Caco-2 (cell line): Measurements from ENCODE around the gene RHBDF1. TPM values are rescaled to one million over a fixed set of nuclear protein-coding genes. Genes with fewer than 3 reads are reported as not detected.
A peak's percentile ranks its signal among the peaks of the same experiment; 100 is the strongest.

Source experiments
- BruUV-seq: library from RNA; stranded (reverse); fragments of 400-500 nt; replicated peaks from 2 replicates; lab custom pipeline; 2021; lab: Mats Ljungman, UMichigan
- CTCF ChIA-PET: fragments of 300-600 bp; sonication (Branson Sonifier 250); formaldehyde crosslinking; loops from one replicate; lab custom pipeline; 2022; ENCODE audit warnings: antibody characterized with exemption; lab: Charles Lee
- POLR2A ChIA-PET: fragments of 300-600 bp; sonication (Branson Sonifier 250); formaldehyde crosslinking; loops from one replicate; lab custom pipeline; 2022; ENCODE audit warnings: antibody characterized with exemption; lab: Charles Lee
- DNase-seq, 2 experiments: peaks; one replicate each; pipeline versions ENCODE4 v3.0.0 to v3.0.0-alpha.2; 2020 to 2022
- H3K27me3 ChIP-seq: replicated peaks from 2 replicates; pipeline ENCODE4 v1.6.0; 2011; ENCODE audit warnings: low read length; ENCODE audit not compliant: control insufficient read depth, insufficient read depth
- H3K36me3 ChIP-seq: 2 replicates; pipeline ENCODE4 v1.5.1; 2011; ENCODE audit warnings: low read length; ENCODE audit not compliant: control insufficient read depth, insufficient read depth
- H3K4me1 ChIP-seq: fragments of 250-450 bp; sonication (Bioruptor Pico); 2 replicates; pipeline ENCODE4 v1.5.1; 2020; ENCODE audit warnings: mild to moderate bottlenecking
- H3K4me3 ChIP-seq: 2 replicates; pipeline ENCODE4 v1.5.1; 2011; ENCODE audit warnings: low read depth, mild to moderate bottlenecking, control low read depth, low read length
- H3K9me3 ChIP-seq: fragments of 250-450 bp; sonication (Bioruptor Pico); 2 replicates; pipeline ENCODE4 v1.5.1; 2020; ENCODE audit warnings: mild to moderate bottlenecking, moderate library complexity
- H3K27ac Mint-ChIP-seq: one replicate; pipeline ENCODE4 v1.8.0; 2022; ENCODE audit warnings: mixed read lengths; ENCODE audit not compliant: unreplicated experiment
- H3K27me3 Mint-ChIP-seq: one replicate; pipeline ENCODE4 v1.8.0; 2022; ENCODE audit warnings: mixed read lengths; ENCODE audit not compliant: insufficient read depth, unreplicated experiment
- H3K36me3 Mint-ChIP-seq: one replicate; pipeline ENCODE4 v1.8.0; 2022; ENCODE audit warnings: mild to moderate bottlenecking, mixed read lengths; ENCODE audit not compliant: insufficient read depth, unreplicated experiment
- H3K4me1 Mint-ChIP-seq: one replicate; pipeline ENCODE4 v1.8.0; 2022; ENCODE audit warnings: low read depth, mixed read lengths; ENCODE audit not compliant: unreplicated experiment
- H3K4me3 Mint-ChIP-seq: one replicate; pipeline ENCODE4 v1.8.0; 2022; ENCODE audit warnings: mild to moderate bottlenecking, moderate library complexity, mixed read lengths; ENCODE audit not compliant: unreplicated experiment
- H3K9me3 Mint-ChIP-seq: one replicate; pipeline ENCODE4 v1.8.0; 2022; ENCODE audit warnings: mixed read lengths; ENCODE audit not compliant: unreplicated experiment
- intact Hi-C: fragments of 100-400 bp; cut with micrococcal nuclease; formaldehyde crosslinking; loops from one replicate; pipeline ENCODE4 v1.10.0; 2022; ENCODE audit not compliant: unreplicated experiment
- total RNA-seq: library from RNA; stranded (reverse); gene quantifications from 2 replicates; pipeline ENCODE4 v1.2.3, GENCODE V29; 2022
- TF ChIP-seq, protein P1 (sequence below), 2 experiments: fragments of 200-600 bp in 1 of 2; IDR thresholded peaks; 1 replicate in 1 of 2; 2 replicates in 1 of 2; pipeline versions ENCODE4 v1.5.1 to v1.8.0; 2011 to 2022; ENCODE audit warnings: antibody characterized with exemption in 1 of 2, control low read depth in 1 of 2, inconsistent platforms in 1 of 2, low read depth in 1 of 2, low read length in 1 of 2, mild to moderate bottlenecking in 1 of 2, moderate library complexity in 1 of 2; ENCODE audit not compliant: insufficient read depth in 1 of 2, severe bottlenecking in 1 of 2, unreplicated experiment in 1 of 2

Gene RHBDF1
- total RNA-seq, 1 experiment from 2014 or later, result 62.3 TPM

DNA sequence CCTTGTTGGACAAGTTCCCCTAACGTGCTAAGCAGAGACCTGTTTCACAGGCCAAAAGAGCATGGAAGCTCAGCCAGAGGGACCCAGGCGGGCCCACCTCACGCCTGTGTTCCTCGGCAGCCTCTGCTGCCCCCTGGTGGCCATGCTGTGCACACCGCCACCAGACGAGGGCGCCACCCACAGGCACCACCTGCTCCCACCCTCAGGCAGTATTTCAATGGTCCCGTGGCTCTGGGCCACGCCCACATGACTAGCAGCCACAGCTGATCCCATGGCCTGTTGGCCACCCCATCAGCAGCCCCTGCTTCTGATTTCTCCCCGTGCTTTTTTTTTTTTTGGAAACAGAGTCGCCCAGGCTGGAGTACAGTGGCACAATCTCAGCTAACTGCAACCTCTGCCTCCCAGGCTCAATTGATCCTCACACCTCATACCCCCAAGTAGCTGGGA lies 24.5 kb upstream of the RHBDF1 start:
- Histone ChIP-seq H3K4me1 (no peaks in the 10 kb centered on the region), H3K9me3 (no peaks in the 10 kb centered on the region), H3K36me3 (no peaks in the 10 kb centered on the region; the same call in 1 of the 2 replicates), H3K4me3 (no peak overlapping the region), H3K27me3 (no peaks in the 10 kb centered on the region)
- Mint-ChIP-seq H3K4me1 (no peaks in the 10 kb centered on the region), H3K36me3 (peaks cover 29% of the 10 kb centered on the region), H3K27me3 (no peaks in the 10 kb centered on the region), H3K27ac (no peak overlapping the region), H3K9me3 (no peaks in the 10 kb centered on the region), H3K4me3 (no peak overlapping the region)
- no TSS peak for BruUV-seq
- DNase-seq, result peak; percentile 81 to 91
- TF ChIP-seq, protein P1, sequence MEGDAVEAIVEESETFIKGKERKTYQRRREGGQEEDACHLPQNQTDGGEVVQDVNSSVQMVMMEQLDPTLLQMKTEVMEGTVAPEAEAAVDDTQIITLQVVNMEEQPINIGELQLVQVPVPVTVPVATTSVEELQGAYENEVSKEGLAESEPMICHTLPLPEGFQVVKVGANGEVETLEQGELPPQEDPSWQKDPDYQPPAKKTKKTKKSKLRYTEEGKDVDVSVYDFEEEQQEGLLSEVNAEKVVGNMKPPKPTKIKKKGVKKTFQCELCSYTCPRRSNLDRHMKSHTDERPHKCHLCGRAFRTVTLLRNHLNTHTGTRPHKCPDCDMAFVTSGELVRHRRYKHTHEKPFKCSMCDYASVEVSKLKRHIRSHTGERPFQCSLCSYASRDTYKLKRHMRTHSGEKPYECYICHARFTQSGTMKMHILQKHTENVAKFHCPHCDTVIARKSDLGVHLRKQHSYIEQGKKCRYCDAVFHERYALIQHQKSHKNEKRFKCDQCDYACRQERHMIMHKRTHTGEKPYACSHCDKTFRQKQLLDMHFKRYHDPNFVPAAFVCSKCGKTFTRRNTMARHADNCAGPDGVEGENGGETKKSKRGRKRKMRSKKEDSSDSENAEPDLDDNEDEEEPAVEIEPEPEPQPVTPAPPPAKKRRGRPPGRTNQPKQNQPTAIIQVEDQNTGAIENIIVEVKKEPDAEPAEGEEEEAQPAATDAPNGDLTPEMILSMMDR (IDR thresholded peaks at IDR 0.05; ENCODE audit: insufficient read depth in 1 of 2, low read depth in 1 of 2, low read length in 1 of 2, severe bottlenecking in 1 of 2, unreplicated experiment in 1 of 2), result peak; percentile 94 to 100
- intact Hi-C loops, result loop anchor here (1.0 kb wide), 1 partner anchor 32 kb away; no protein-coding TSS in a partner anchor
- CTCF ChIA-PET, result interaction anchor here (0.6 to 3.0 kb wide), 12 partner anchors 10 to 256 kb away, joined by 3 to 37 read pairs (median 5); partner anchors contain the start of genes AXIN1, POLR3K, RHBDF1 and SNRNP25
- POLR2A ChIA-PET, result interaction anchor here (0.8 kb wide), 1 partner anchor 25 kb away, joined by 5 read pairs; the partner anchor contains the start of gene RHBDF1

DNA sequence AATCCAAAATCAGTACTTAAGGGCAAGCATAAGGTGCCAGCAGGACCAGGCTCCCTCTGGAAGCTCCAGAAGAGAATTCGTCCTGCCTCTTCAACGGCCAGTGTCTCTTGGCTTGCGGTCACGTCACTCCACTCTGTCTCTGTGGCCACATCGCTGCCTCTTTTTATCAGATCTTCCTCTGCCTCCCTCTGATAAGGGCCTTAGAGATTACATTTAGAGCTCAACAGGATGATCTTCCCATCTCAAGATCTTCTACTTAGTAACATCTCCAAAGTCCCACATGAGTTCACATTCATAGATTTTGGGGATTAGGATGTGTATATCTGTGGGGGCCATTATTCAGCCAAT lies 22.5 kb upstream of the RHBDF1 start:
- Histone ChIP-seq H3K4me1 (no peaks in the 10 kb centered on the region), H3K4me3 (no peak overlapping the region), H3K27me3 (no peaks in the 10 kb centered on the region), H3K9me3 (no peaks in the 10 kb centered on the region), H3K36me3 (no peaks in the 10 kb centered on the region; the same call in 1 of the 2 replicates)
- TF ChIP-seq, protein P1 (IDR thresholded peaks at IDR 0.05; ENCODE audit: insufficient read depth in 1 of 2, low read depth in 1 of 2, low read length in 1 of 2, severe bottlenecking in 1 of 2, unreplicated experiment in 1 of 2), result no peak
- H3K9me3 Mint-ChIP-seq, result no peaks in the 10 kb centered on the region
- no peaks in the 10 kb centered on the region for H3K27me3 Mint-ChIP-seq
- DNase-seq, result no peak
- ChIA-PET CTCF (no interaction called here), POLR2A (no interaction called here)
- peaks cover 22% of the 10 kb centered on the region for H3K36me3 Mint-ChIP-seq
- H3K4me1 Mint-ChIP-seq, result no peaks in the 10 kb centered on the region
- no TSS peak for BruUV-seq
- no peak overlapping the region for H3K27ac Mint-ChIP-seq
- no peak overlapping the region for H3K4me3 Mint-ChIP-seq
- intact Hi-C loops, result no loop called here

DNA sequence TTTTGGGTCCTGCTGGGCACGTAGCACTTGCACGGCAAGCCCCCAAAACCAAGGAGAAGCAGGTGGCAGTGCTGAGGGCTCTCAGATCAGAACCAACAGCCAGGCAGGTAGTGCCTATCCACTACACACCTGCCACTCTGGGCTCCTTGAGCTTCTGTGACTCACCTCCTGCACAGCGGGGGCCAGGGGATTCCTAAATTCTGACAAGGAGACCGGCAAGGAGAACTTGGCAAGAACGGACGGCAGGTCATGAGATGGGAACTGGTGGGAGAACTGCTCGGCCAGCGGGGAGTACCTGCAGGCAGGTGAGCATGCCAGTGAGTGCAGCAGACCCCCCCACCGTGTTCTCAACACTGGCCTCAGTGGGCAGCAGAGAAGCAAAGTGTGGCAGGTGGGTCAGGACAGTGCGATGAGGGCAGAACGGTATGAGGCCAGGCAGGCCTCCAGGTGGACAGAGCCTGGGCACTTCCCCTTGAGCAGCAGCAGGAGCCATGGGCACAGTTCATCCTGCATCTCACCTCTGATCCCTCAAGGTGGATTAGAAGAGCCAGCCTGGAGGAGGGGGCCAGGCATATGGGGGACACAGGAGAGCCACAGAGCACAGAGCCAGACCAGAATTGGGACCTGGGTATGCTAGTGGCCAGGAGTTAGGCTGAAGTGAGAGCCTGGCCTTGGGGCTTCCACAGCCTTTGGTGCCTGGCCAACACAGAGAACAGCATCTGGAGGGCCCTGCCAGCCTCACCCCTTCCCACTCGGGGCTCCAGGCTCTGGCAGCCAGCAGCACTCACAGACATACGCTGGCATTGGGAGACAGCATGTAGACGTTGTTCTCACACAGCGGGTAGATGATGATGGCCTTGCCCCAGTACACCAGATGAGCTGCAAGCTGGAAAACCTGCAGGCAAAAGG lies 20.3 kb upstream of the RHBDF1 start:
- Histone ChIP-seq H3K4me1 (no peaks in the 10 kb centered on the region), H3K4me3 (no peak overlapping the region), H3K36me3 (no peaks in the 10 kb centered on the region; the same call in none of the 2 replicates), H3K9me3 (no peaks in the 10 kb centered on the region), H3K27me3 (no peaks in the 10 kb centered on the region)
- POLR2A ChIA-PET, result no interaction called here
- intact Hi-C loops, result no loop called here
- no peaks in the 10 kb centered on the region for H3K27me3 Mint-ChIP-seq
- TF ChIP-seq, protein P1 (IDR thresholded peaks at IDR 0.05; ENCODE audit: insufficient read depth in 1 of 2, low read depth in 1 of 2, low read length in 1 of 2, severe bottlenecking in 1 of 2, unreplicated experiment in 1 of 2), result no peak
- H3K4me3 Mint-ChIP-seq, result no peak overlapping the region
- H3K9me3 Mint-ChIP-seq, result no peaks in the 10 kb centered on the region
- no peak for DNase-seq
- peaks cover 28% of the 10 kb centered on the region for H3K36me3 Mint-ChIP-seq
- no peak overlapping the region for H3K27ac Mint-ChIP-seq
- no TSS peak for BruUV-seq
- CTCF ChIA-PET, result interaction anchor here (0.8 to 1.3 kb wide), 2 partner anchors 25 to 27 kb away, joined by 3 read pairs; no protein-coding TSS in a partner anchor
- H3K4me1 Mint-ChIP-seq, result no peaks in the 10 kb centered on the region
